ENCODE data around the gene FAM107B. TPM values are rescaled to one million over a fixed set of nuclear protein-coding genes. Genes with fewer than 3 reads are reported as not detected.

Gene FAM107B
- total and polyA plus RNA-seq, 2 donors (not counting 3 experiments of a cell fraction or from before 2014, with no cell fraction given): 39.2 to 176 TPM

GRCh38 chr10:14572811-14573210, 201.9 kb downstream of the FAM107B start:
- Histone ChIP-seq H3K9ac (replicated peaks; ENCODE audit: extremely low read depth, insufficient read depth, low read length) (no peak overlapping the region), H3K9me3 (replicated peaks; ENCODE audit: control insufficient read depth, insufficient read depth, low read length) (no peaks in the 10 kb centered on the region), H3K4me3 (replicated peaks in 1 of 3; ENCODE audit: insufficient read depth in 1 of 3, low read depth in 1 of 3, low read length in 3 of 3) (no peak overlapping the region), H3K4me2 (ENCODE audit: insufficient read depth, low read length) (no peak overlapping the region), H3K9me1 (replicated peaks; ENCODE audit: control insufficient read depth, extremely low read depth, insufficient read depth, low read length) (no peaks in the 10 kb centered on the region), H3K27me3 (ENCODE audit: control insufficient read depth in 2 of 2, insufficient read depth in 2 of 2, low read length in 2 of 2) (no peaks in the 10 kb centered on the region), H3K36me3 (ENCODE audit: control insufficient read depth in 2 of 2, extremely low read depth in 1 of 2, insufficient read depth in 2 of 2, low read length in 2 of 2) (peaks cover 2 to 4% of the 10 kb centered on the region in 2 experiments), H3K27ac (ENCODE audit: insufficient read depth, low read depth, low read length) (peak overlapping the region; percentile 97), H4K20me1 (replicated peaks; ENCODE audit: control insufficient read depth, extremely low read depth, insufficient read depth, low read length) (no peaks in the 10 kb centered on the region), H3K79me2 (ENCODE audit: control insufficient read depth, insufficient read depth, low read length) (peaks cover 97% of the 10 kb centered on the region), H3K4me1 (ENCODE audit: control insufficient read depth, extremely low read depth, insufficient read depth, low read length) (peaks cover 69% of the 10 kb centered on the region), H2AFZ (ENCODE audit: low read depth, low read length) (no peak overlapping the region)
- TF ChIP-seq CTCF (IDR thresholded peaks at IDR 0.05; ENCODE audit: extremely low read depth in 1 of 2, insufficient read depth in 1 of 2, low read depth in 1 of 2, low read length in 2 of 2) (no peak), MAX (IDR thresholded peaks at IDR 0.05; ENCODE audit: insufficient read depth, insufficient read length) (no peak), EZH2 (IDR thresholded peaks at IDR 0.05; ENCODE audit: borderline replicate concordance, low read depth, low read length, severe bottlenecking) (no peak), MYC (IDR thresholded peaks at IDR 0.05; ENCODE audit: low read depth, low read length) (no peak), FOS (IDR thresholded peaks at IDR 0.05; ENCODE audit: borderline replicate concordance, insufficient read depth, low read length) (no peak), GATA2 (IDR thresholded peaks at IDR 0.05; ENCODE audit: insufficient read depth, insufficient read length, low read depth, low read length) (no peak)
- no TSS peak for BruUV-seq (replicated peaks)
- dilution Hi-C loops (cut with MboI; ENCODE audit: extremely low pct_ligation_motif_present, low sequenced_read_pairs) (no loop called here), intact Hi-C loops (cut with micrococcal nuclease) (loop anchor here (1.0 kb wide), 1 partner anchor 15 kb away; no protein-coding TSS in a partner anchor)
- ChIA-PET CTCF (interaction anchor here (1.0 kb wide), 1 partner anchor 13 kb away, joined by 3 read pairs; no protein-coding TSS in a partner anchor), POLR2A (no interaction called here)
- FAIRE-seq (no peak), DNase-seq (ENCODE audit: low read depth, low spot score) (no peak)

Measured in endothelial cell of umbilical vein (primary cell).